ENCODE data around the gene DCD.
"Not testable (repeated sequence)": the region's sequence is repeated elsewhere in the genome, so short reads cannot be mapped to it uniquely, and the experiment has no call there.

The DCD gene

GRCh38 chr12:54653025-54653424 lies 4.9 kb upstream of the DCD start:
- DNase-seq (ENCODE audit: low read depth), result no peak

- no peak for DNase-seq (ENCODE audit: low read depth)
Measured at GRCh38 chr12:54650889-54651288, 2.7 kb upstream of the DCD start.

- DNase-seq (ENCODE audit: low read depth), result peak; percentile 2
Measured at GRCh38 chr12:54650409-54650808, 2.2 kb upstream of the DCD start.

GRCh38 chr12:54649825-54650224 lies 1.7 kb upstream of the DCD start:
- no peak for DNase-seq (ENCODE audit: low read depth)

GRCh38 chr12:54641554-54641953 lies 6.6 kb downstream of the DCD start:
- DNase-seq (ENCODE audit: low read depth), result no peak

GRCh38 chr12:54641089-54641488 lies 7.1 kb downstream of the DCD start:
- DNase-seq (ENCODE audit: low read depth), result no peak

- not testable (repeated sequence) for DNase-seq (ENCODE audit: low read depth)
Measured at GRCh38 chr12:54639112-54639511, 9.1 kb downstream of the DCD start.

GRCh38 chr12:54634795-54635194 lies 13.4 kb downstream of the DCD start, which contains the start of gene LACRT:
Gene LACRT (minus strand): TSS chr12:54634895. CDS start chr12:54634841, 54 bp downstream.
- DNase-seq (ENCODE audit: low read depth), result no peak

- DNase-seq (ENCODE audit: low read depth), result no peak
Measured at GRCh38 chr12:54631988-54632728, 16.0 kb downstream of the DCD start.

- no peak for DNase-seq (ENCODE audit: low read depth)
Measured at GRCh38 chr12:54631551-54631950, 16.6 kb downstream of the DCD start.

- DNase-seq (ENCODE audit: low read depth), result no peak
Measured at GRCh38 chr12:54629925-54630324, 18.2 kb downstream of the DCD start.

GRCh38 chr12:54628186-54628846 lies 19.8 kb downstream of the DCD start:
- DNase-seq (ENCODE audit: low read depth), result no peak

- DNase-seq (ENCODE audit: low read depth), result no peak
Measured at GRCh38 chr12:54627304-54627703, 20.9 kb downstream of the DCD start.

- DNase-seq (ENCODE audit: low read depth), result no peak
Measured at GRCh38 chr12:54625598-54625997, 22.6 kb downstream of the DCD start.

- no peak for DNase-seq (ENCODE audit: low read depth)
Measured at GRCh38 chr12:54624315-54625279, 23.6 kb downstream of the DCD start.

- DNase-seq (ENCODE audit: low read depth), result peak; percentile 3
Measured at GRCh38 chr12:54622463-54623183, 25.5 kb downstream of the DCD start.

GRCh38 chr12:54616933-54617680 lies 31.1 kb downstream of the DCD start:
- DNase-seq (ENCODE audit: low read depth), result no peak

GRCh38 chr12:54612225-54612750 lies 35.9 kb downstream of the DCD start:
- DNase-seq (ENCODE audit: low read depth), result no peak

GRCh38 chr12:54611715-54612149 lies 36.4 kb downstream of the DCD start:
- no peak for DNase-seq (ENCODE audit: low read depth)

- no peak for DNase-seq (ENCODE audit: low read depth)
Measured at GRCh38 chr12:54608769-54609168, 39.4 kb downstream of the DCD start.

- no peak for DNase-seq (ENCODE audit: low read depth)
Measured at GRCh38 chr12:54608156-54608555, 40.0 kb downstream of the DCD start.
